Measurements from ENCODE around the gene HTT.

- no peak for TF ChIP-seq CTCF (IDR thresholded peaks at IDR 0.05)
- no peak for TF ChIP-seq POLR2AphosphoS5 (IDR thresholded peaks at IDR 0.05)
- no peak for TF ChIP-seq POLR2A (IDR thresholded peaks at IDR 0.05)
These were observed 59.7 kb downstream of the HTT start for GRCh38 chr4:3134201-3134600.

Data from upper lobe of left lung (tissue), 4 donors.